GM21529 (cell line): ENCODE data around the gene KRTAP10-5.
"Not testable (repeated sequence)": the region's sequence is repeated elsewhere in the genome, so short reads cannot be mapped to it uniquely, and the experiment has no call there.

ENCODE experiments used
- ATAC-seq: cut with Tn5 transposase; IDR thresholded peaks from one replicate; pipeline ENCODE4 v1.9.1; 2021; ENCODE audit not compliant: unreplicated experiment

KRTAP10-5 gene

DNA sequence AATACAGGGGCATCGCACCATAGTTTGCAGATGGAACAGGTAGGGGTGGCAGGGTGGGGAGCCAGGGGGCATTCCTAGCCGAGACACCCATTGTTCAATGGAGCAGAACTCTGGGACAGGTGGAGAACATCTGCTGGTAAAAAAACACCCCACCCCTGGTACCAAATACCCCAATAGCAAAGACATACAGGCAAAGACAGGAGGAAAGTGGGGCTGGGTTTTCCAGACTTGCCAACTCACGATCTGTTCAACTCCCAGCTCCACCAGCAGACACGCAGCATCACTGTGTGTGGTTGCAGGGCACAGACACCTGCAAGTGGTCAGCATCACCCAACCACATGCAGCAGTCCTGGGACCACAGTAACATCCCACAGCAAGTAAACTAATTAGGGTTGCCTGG, 31.1 kb upstream of the KRTAP10-5 start:
- ATAC-seq, result no peak

DNA sequence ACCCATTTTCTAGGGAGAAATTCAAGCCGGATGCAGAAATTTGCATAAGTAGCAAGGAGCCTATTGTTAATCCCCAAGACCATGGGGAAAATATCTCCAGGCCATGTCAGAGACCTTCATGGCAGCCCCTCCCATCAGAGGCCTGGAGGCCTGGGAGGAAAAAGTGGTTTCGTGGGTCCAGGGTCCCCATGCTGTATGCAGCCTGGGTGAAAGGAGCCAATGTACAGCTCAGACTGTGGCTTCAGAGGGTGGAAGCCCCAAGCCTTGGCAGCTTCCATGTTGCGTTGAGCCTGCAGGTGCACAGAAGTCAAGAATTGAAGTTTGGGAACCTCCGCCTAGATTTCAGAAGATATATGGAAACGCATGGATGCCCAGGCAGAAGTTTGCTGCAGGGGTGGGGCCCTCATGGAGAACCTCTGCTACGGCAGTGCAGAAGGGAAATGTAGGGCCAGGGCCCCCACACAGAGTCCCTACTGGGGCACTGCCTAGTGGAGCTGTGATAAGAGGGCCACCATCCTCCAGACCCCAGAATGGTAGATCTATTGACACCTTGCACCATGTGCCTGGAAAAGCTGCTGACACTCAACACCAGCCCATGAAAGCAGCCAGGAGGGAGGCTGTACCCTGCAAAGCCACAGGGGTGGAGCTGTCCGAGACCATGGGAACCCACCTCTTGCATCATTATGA, 29.9 kb upstream of the KRTAP10-5 start:
- ATAC-seq, result not testable (repeated sequence)

DNA sequence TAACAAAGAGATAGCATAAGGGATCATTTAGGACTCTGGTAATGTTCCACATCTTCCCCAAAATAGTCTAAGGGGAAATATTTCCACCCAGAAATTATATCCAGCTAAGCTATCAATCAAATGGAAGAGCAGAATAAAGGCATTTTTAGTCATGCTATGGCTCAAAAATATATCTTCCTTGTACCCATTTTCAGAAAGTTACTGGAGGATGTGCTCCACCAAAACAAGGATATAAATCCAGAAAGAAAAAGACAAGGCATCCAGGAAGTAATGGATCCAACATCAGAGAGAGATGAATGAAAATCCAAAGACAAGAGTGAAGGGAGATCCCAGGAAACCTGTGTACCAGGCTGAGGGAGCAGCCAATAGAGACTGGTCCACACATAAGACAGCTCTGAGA, 28.8 kb upstream of the KRTAP10-5 start:
- no peak for ATAC-seq

GRCh38 chr21:44606495-44606894, 26.1 kb upstream of the KRTAP10-5 start:
- ATAC-seq, result no peak

- no peak for ATAC-seq
Measured at GRCh38 chr21:44603911-44604310, 23.5 kb upstream of the KRTAP10-5 start.

DNA sequence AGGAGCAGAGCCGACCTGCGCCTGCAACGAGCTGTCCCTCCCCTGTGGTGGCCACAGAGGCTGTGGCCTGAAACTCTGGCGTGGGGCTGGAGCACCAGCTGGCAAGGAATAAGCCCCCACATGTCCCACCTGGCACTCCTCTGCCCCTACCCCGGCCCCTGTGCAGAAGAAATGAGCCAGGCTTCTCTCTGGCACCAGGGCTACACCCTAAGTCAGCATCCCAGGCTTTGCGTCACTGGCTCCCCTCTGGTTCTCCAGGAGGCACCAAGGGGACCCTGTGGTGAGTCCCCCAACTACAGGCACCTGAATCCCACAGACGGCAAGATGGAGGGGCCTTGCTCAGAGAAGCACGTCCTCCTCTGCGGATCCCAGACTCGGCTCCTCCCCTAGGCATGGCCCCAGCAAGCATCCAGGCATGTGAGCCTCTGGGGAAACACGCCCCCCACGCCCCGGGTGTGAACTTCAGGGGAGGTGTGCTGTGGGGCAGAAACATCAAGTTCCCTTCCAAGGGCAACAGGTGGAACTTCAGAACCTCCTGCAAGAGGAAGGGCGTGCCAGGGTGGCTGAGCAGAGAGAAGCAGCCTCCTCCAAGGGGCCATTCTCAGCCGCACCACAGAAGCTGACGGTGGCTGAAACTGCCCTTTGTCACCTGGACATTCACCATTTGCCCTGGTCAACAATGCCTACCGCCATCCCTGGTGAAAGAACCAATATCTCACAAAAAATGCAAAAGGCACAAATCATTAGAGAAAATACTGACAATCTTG, 22.9 kb upstream of the KRTAP10-5 start:
- ATAC-seq, result no peak

- no peak for ATAC-seq
Measured at GRCh38 chr21:44602463-44602850, 22.1 kb upstream of the KRTAP10-5 start.

DNA sequence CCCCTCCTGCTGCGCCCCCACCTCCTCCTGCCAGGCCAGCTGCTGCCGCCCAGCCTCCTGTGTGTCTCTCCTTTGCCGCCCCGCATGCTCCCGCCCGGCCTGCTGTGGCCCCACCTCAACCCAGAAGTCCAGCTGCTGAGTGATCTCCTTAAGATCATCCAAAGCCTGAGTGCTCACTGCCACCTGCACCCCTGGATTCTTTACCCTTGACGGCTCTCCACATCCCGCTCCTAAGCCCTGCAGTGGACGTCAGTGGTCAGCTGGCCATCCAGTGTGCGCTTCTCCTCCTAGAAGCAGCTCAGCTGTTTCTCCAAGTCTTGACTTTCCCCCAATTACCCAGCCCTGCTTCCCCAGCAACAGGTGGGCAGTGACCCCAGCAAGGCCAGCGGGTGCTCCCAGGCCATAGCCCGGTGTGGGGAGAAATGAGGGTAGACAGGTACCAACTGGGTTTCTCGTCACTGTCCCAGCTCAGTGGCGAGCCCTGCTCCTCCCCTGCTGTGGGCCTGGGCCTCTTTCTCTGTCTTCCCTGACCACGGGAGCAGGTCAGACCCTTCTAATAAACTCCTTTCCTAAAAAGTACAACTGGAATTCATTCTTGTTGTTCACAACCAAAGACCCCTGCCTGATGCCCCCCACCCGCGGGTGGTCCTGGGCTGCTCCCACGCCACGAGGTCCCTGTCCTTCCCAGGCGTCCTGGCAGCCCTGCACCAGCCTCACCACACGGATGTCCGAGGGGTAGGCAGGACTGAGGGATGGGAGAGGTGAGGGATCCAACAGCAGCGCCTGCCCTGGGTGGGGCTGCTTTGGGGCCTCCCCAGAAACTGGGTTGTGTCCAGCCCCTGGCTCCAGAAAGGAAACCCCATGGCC, 21.4 kb upstream of the KRTAP10-5 start:
- no peak for ATAC-seq

DNA sequence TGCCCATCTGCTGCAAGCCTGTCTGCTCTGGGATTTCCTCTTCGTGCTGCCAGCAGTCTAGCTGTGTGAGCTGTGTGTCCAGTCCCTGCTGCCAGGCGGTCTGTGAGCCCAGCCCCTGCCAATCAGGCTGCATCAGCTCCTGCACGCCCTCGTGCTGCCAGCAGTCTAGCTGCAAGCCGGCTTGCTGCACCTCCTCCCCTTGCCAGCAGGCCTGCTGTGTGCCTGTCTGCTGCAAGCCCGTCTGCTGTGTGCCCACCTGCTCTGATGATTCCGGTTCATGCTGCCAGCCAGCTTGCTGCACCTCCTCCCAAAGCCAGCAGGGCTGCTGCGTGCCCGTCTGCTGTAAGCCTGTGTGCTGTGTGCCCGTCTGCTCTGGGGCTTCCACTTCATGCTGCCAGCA, 20.7 kb upstream of the KRTAP10-5 start:
- ATAC-seq, result not testable (repeated sequence)

DNA sequence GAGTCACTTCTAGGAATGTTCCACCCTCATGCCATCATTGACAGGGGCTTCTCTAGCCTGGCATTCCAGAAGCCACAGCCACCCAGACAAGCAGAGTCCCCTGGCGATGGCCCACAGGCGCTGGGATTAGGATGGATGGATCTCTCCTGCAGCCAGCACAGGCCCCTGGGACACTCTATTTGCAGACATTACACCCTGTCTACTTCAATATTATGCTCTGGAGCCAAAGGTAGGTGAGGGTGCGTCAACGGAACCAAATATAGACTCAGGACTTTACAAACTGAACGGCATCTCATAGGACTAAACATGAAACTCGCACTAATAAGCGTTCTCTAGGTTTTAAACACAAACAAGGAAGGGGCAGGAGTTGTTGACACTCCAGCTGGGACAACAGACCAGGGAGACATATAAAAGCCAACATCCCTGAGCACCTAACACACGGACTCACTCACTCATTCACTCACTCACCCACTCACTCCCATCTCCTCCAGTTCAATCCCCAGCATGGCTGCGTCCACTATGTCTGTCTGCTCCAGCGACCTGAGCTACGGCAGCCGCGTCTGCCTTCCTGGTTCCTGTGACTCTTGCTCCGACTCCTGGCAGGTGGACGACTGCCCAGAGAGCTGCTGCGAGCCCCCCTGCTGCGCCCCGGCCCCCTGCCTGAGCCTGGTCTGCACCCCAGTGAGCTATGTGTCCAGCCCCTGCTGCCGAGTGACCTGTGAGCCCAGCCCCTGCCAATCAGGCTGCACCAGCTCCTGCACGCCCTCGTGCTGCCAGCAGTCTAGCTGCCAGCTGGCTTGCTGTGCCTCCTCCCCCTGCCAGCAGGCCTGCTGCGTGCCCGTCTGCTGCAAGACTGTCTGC, 19.9 kb upstream of the KRTAP10-5 start, which contains the start of gene KRTAP10-7:
KRTAP10-7 (plus strand) TSS at position 480 of the 861 bp plus-strand sequence; CDS start at position 505, 25 bp downstream.
- ATAC-seq, result not testable (repeated sequence)

DNA sequence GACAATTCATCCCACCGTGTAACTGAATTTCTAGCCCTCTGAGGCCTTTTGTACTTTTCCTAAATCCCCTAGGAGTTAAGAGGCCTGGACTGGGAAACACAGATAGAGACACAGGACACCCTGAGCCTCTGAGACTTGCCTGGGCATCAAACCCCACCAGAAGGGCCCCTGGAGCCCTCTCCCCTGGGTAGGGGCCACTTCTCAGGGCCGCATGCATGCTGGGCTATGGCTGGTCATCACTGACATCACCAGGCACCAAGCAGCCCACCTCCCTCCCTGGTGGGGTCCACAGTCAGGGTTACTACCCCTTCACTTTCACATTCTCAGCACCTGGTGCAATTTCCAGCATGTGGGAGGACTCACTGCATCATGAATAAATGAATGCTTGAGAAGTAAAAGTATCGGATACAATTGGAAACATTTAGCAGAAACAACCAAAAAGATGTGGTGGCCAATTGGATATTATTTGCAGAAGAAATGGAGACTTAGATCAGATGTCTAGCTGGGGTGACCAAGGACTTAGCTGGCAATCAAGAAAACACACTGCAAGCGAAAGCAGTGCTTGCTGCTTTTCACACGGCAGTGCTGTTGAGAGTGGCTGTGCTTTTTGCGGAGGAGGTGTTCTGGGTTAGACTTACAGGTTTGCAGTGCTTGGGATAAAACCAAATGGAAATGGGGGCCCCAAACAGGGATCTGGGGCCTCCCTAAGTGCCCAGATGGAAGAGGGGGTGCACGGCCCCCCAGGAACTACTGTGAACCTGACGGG, 19.0 kb upstream of the KRTAP10-5 start:
- ATAC-seq, result no peak

DNA sequence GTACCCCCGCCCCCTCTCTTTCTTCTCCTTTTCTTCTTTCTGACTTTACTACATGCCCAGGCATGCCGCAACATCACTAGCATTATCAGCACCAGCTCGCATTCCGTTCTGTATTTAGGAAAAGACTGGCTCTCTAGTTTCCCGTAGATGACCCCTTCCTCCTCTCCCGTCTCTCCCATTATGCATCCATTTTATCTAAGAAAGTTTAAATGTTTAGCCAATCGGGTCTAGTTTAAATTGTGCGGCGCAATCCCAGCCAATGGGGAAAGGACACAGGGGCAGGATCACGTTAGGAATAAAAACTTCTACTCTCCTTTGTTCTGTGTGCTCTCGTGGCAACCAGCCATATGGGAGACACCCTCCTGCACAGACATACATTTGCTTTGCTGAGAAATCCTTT, 17.7 kb upstream of the KRTAP10-5 start:
- ATAC-seq, result no peak

DNA sequence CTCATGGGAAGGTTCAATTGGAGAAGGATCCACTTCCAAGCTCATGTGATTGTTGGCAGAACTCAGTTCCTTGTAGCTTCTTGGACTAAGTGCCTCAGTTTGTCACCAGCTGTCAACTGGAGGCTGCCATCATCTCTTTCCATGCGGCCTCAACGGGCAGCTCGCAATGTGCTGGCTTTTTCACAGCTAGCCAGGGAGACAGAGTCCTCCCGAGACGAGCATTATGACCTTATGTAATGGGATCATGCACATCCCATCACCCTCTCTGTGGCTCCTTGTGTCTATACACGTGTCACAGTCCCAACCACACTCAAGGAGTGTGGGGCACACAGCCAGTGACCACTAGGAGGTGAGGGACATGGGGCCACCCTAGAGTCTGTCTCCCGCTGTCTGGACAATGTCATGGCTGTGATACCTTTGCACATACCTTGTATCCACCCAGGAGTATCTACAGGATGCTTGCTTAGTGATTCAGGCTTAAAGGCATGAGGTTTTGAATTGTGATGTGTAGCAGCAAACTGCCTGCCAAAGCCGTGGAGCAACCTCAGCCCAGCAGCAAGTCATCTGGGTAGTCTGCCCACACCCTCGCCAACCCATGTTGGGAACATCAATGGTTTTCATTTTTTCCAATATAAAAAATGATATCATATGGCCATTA, 15.8 kb upstream of the KRTAP10-5 start:
- ATAC-seq, result no peak

- ATAC-seq, result no peak
Measured at GRCh38 chr21:44595524-44595923, 15.1 kb upstream of the KRTAP10-5 start.

DNA sequence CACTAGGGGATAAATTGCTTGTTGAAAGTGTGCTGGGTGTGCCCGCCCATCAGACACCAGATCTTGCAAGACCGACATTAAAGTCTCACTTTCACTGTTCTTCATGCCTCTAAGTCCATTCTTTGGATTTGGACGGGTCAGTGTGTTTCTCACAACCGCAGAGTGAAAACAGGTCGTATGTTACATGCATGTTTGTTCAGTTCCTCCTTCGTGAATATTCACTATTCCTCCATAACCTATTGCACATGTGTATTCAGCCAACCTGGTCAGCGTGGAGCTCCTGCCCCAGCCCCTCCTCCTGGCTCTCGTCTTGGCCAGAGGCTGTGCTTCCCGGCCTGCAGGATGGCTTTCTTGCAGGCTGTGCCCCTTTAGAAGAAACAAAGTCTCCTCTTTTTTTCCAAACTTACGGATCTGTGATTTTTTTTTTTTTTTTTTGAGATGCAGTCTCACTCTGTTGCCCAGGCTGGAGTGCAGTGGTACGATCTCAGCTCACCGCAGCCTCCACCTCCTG, 14.1 kb upstream of the KRTAP10-5 start:
- ATAC-seq, result no peak

DNA sequence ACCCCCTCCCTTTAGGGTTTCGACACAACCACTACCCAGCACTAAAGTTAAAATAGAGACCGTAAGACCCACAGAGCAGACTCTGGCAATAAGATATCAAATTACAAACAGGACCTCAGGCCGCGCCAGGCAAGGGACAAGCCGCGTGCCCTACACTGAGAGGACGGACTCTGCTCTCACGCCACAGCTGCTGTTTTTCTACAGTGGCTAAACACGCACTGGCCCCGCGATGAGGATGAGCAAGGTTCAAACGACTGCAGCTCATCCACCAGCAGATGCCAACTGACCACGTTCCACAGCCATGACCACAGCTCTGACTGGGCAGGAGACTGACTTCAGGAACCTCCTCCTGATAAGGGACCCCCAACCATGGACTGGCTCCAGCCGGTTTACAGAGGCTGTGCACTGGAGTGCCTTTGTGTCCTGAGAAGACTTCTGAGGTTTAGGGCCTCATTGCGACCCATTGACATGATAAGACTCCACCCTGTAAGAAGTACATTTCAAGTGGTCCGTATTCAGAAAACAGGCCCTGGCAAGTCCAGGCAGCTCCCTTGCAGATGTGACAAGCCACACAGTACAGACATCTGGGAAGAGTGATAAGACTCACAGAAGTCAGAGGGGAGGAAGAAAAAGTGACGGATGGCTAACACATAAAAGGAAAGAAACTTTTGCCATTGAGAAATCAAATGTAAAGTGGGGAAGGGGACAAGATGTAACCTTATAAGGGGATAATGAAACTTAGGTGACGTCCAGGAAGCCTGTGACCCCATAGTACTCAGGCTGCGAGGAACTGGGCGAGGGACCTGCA, 13.4 kb upstream of the KRTAP10-5 start:
- ATAC-seq, result no peak

DNA sequence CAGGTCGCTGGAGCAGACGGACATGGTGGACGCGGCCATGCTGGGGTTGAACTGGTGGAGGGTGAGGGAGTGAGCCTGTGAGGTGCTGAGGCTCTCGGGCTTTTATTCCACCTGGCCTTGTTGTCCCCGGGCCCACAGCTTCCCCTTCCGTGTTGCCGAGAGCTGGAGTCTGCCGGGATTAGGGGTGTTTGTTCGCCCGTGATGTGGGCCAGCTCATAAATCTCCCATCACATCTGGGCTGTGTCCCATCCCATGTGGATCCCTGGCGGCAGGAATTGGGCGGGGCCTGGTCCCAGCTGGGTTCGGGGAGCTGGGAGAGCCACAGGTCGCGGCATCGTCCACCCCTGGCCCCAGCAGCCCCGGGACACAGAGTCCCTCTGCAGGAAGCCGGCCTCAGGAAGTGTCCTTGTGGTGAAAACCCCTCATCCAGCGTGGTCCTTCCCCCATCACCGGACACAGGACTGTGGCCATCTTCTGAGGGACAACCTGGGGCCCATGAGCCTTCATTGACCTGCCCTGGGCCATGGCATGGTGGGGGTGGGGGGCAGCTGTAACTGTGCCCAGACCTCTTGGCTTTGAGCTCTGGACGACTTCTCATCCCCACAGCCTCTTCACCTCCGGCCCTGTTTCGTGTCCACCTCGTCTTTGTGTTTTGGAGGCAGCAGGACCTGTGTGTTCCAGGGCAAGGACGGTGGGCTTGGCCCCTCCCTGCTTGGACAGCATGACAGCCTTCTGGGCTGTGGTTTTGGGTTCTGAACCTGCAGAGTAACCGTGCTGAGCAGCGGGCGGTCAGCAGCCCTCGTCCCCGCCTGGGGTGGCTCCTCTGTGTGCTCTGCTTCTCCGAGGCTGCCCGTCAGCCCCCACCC, 12.3 kb upstream of the KRTAP10-5 start, which contains the start of gene KRTAP10-6:
KRTAP10-6 (minus strand) TSS at position 60 of the 866 bp plus-strand sequence; CDS start at position 39, 21 bp downstream.
- ATAC-seq, result no peak
